Erythroblast (primary cell): ENCODE measurements around the gene CFAP70.
"Not testable (repeated sequence)": the region's sequence is repeated elsewhere in the genome, so short reads cannot be mapped to it uniquely, and the experiment has no call there.

Experiments used
- GATA1 ChIP-seq: IDR thresholded peaks from 2 replicates; pipeline ENCODE4 v1.6.1; 2011; ENCODE audit warnings: low read depth, mild to moderate bottlenecking, control low read depth, low read length, moderate library complexity
- POLR2A ChIP-seq: IDR thresholded peaks from 2 replicates; pipeline ENCODE4 v1.6.1; 2011; ENCODE audit warnings: mild to moderate bottlenecking, low read length

GRCh38 chr10:73328523-73328922 is 30.1 kb downstream of the CFAP70 start:
- not testable (repeated sequence) for TF ChIP-seq POLR2A, GATA1
